NCI-H82 treated with DMSO at 0.1 percent for 48 hours (cell line): ENCODE data around the gene SLC12A2.

Experiments
- DNase-seq: peaks from one replicate; lab custom pipeline; 2025; ENCODE audit not compliant: unreplicated experiment; lab: John Stamatoyannopoulos, UW

The SLC12A2 gene

GRCh38 chr5:128083033-128083810, at the start of gene SLC12A2:
SLC12A2 (plus strand) TSS chr5:128083766; CDS start chr5:128083955, 189 bp downstream.
- DNase-seq, result peak; percentile 58

- peak; percentile 80 for DNase-seq
Observed at GRCh38 chr5:128035689-128036088, 47.9 kb upstream of the SLC12A2 start.

- DNase-seq, result no peak
Observed at GRCh38 chr5:128036950-128037349, 46.6 kb upstream of the SLC12A2 start.

- DNase-seq, result peak; percentile 53
Observed at GRCh38 chr5:128038643-128039042, 44.9 kb upstream of the SLC12A2 start.

GRCh38 chr5:128040927-128041326, 42.6 kb upstream of the SLC12A2 start:
- no peak for DNase-seq

GRCh38 chr5:128052780-128053179, 30.8 kb upstream of the SLC12A2 start:
- no peak for DNase-seq

GRCh38 chr5:128053291-128053954, 30.1 kb upstream of the SLC12A2 start:
- DNase-seq, result no peak

GRCh38 chr5:128060644-128061385, 22.8 kb upstream of the SLC12A2 start:
- no peak for DNase-seq

- DNase-seq, result no peak
Observed at GRCh38 chr5:128062172-128062746, 21.3 kb upstream of the SLC12A2 start.

GRCh38 chr5:128074171-128074570, 9.4 kb upstream of the SLC12A2 start:
- no peak for DNase-seq

- no peak for DNase-seq
Observed at GRCh38 chr5:128074953-128075352, 8.6 kb upstream of the SLC12A2 start.

GRCh38 chr5:128077526-128077925, 6.0 kb upstream of the SLC12A2 start:
- DNase-seq, result no peak

GRCh38 chr5:128081111-128081851, 2.3 kb upstream of the SLC12A2 start:
- DNase-seq, result peak; percentile 12

GRCh38 chr5:128082551-128083032, 974 bp upstream of the SLC12A2 start:
- DNase-seq, result no peak

GRCh38 chr5:128083811-128084227, 253 bp downstream of the SLC12A2 start:
- DNase-seq, result no peak

GRCh38 chr5:128084228-128085167, 932 bp downstream of the SLC12A2 start:
- no peak for DNase-seq

GRCh38 chr5:128085413-128085812, 1.8 kb downstream of the SLC12A2 start:
- no peak for DNase-seq

GRCh38 chr5:128091579-128091978, 8.0 kb downstream of the SLC12A2 start:
- DNase-seq, result no peak

GRCh38 chr5:128092144-128092543, 8.6 kb downstream of the SLC12A2 start:
- DNase-seq, result no peak
